NCI-H146 (cell line): ENCODE results near the gene SLC16A12.
"Not testable (repeated sequence)": the region's sequence is repeated elsewhere in the genome, so short reads cannot be mapped to it uniquely, and the experiment has no call there.

ENCODE experiments used
- DNase-seq: peaks from one replicate; lab custom pipeline; 2025; lab: John Stamatoyannopoulos, UW

The SLC16A12 gene

GRCh38 chr10:89416465-89416864 is 118.9 kb downstream of the SLC16A12 start:
- no peak for DNase-seq

GRCh38 chr10:89414879-89415821 is 120.2 kb downstream of the SLC16A12 start:
- DNase-seq = peak; percentile 62

GRCh38 chr10:89414146-89414878 is 121.1 kb downstream of the SLC16A12 start, which contains the start of gene IFIT5:
Gene IFIT5, plus strand, starts transcription at chr10:89414568. Its CDS starts 231 bp downstream, at chr10:89414799.
- DNase-seq = peak; percentile 65

GRCh38 chr10:89413398-89413912 is 121.9 kb downstream of the SLC16A12 start:
- DNase-seq = no peak

GRCh38 chr10:89412276-89412675 is 123.1 kb downstream of the SLC16A12 start:
- not testable (repeated sequence) for DNase-seq

GRCh38 chr10:89411135-89411534 is 124.3 kb downstream of the SLC16A12 start:
- not testable (repeated sequence) for DNase-seq

GRCh38 chr10:89410551-89410950 is 124.8 kb downstream of the SLC16A12 start:
- DNase-seq = not testable (repeated sequence)

- not testable (repeated sequence) for DNase-seq
These were observed 126.1 kb downstream of the SLC16A12 start for GRCh38 chr10:89409282-89409681.

- not testable (repeated sequence) for DNase-seq
These were observed 127.6 kb downstream of the SLC16A12 start for GRCh38 chr10:89407792-89408191.

GRCh38 chr10:89406178-89406577 is 129.2 kb downstream of the SLC16A12 start:
- DNase-seq = not testable (repeated sequence)

- DNase-seq = no peak
These were observed 131.0 kb downstream of the SLC16A12 start for GRCh38 chr10:89404104-89405047.

- DNase-seq = no peak
These were observed 132.4 kb downstream of the SLC16A12 start for GRCh38 chr10:89403043-89403442.

- DNase-seq = no peak
These were observed 135.4 kb downstream of the SLC16A12 start for GRCh38 chr10:89399956-89400355.

GRCh38 chr10:89398003-89398749 is 137.2 kb downstream of the SLC16A12 start:
- DNase-seq = no peak

GRCh38 chr10:89395141-89395540 is 140.3 kb downstream of the SLC16A12 start:
- no peak for DNase-seq

GRCh38 chr10:89393898-89394297 is 141.5 kb downstream of the SLC16A12 start:
- no peak for DNase-seq

GRCh38 chr10:89392974-89393373 is 142.4 kb downstream of the SLC16A12 start:
- no peak for DNase-seq

- DNase-seq = peak; percentile 48
These were observed 143.3 kb downstream of the SLC16A12 start, which contains the start of gene IFIT1 for GRCh38 chr10:89391907-89392756. Gene IFIT1, plus strand, starts transcription at chr10:89392623. Its CDS starts 90 bp downstream, at chr10:89392713.

- DNase-seq = not testable (repeated sequence)
These were observed 144.2 kb downstream of the SLC16A12 start for GRCh38 chr10:89391226-89391576.
